VCaP (cell line): ENCODE data around the gene TMEM270.
"Not testable (repeated sequence)": the region's sequence is repeated elsewhere in the genome, so short reads cannot be mapped to it uniquely, and the experiment has no call there.

Source experiments
- H3K27ac ChIP-seq: fragments of 450-650 bp; 2 replicates; pipeline ENCODE4 v1.5.1; 2017
- TF ChIP-seq, protein P1 (sequence below): fragments of 450-650 bp; conservative IDR thresholded peaks from 2 replicates; pipeline ENCODE4 v1.5.1; 2017; ENCODE audit warnings: mild to moderate bottlenecking, moderate library complexity

Gene TMEM270

DNA sequence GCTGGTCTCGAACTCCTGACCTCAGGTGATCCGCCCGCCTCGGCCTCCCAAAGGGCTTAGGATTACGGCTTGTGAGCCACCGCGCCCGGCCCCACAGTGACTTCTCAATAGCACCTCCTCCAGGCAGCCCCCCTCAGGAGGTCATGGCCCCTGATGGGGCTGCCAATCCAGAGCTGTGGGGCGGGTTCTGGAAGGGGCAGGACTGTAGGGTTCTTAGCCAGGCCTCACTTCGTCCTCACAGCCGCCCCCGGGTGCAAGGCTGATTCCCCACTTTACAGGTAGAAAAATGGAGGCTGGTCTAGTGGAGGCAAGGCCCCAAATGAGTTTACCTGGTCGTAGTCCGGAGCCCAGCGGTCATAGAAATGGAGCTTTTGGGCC lies 19.3 kb upstream of the TMEM270 start:
- TF ChIP-seq, protein P1, sequence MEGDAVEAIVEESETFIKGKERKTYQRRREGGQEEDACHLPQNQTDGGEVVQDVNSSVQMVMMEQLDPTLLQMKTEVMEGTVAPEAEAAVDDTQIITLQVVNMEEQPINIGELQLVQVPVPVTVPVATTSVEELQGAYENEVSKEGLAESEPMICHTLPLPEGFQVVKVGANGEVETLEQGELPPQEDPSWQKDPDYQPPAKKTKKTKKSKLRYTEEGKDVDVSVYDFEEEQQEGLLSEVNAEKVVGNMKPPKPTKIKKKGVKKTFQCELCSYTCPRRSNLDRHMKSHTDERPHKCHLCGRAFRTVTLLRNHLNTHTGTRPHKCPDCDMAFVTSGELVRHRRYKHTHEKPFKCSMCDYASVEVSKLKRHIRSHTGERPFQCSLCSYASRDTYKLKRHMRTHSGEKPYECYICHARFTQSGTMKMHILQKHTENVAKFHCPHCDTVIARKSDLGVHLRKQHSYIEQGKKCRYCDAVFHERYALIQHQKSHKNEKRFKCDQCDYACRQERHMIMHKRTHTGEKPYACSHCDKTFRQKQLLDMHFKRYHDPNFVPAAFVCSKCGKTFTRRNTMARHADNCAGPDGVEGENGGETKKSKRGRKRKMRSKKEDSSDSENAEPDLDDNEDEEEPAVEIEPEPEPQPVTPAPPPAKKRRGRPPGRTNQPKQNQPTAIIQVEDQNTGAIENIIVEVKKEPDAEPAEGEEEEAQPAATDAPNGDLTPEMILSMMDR = no peak
- peak overlapping the region; percentile 80; the same call in 1 of the 2 replicates for H3K27ac ChIP-seq

DNA sequence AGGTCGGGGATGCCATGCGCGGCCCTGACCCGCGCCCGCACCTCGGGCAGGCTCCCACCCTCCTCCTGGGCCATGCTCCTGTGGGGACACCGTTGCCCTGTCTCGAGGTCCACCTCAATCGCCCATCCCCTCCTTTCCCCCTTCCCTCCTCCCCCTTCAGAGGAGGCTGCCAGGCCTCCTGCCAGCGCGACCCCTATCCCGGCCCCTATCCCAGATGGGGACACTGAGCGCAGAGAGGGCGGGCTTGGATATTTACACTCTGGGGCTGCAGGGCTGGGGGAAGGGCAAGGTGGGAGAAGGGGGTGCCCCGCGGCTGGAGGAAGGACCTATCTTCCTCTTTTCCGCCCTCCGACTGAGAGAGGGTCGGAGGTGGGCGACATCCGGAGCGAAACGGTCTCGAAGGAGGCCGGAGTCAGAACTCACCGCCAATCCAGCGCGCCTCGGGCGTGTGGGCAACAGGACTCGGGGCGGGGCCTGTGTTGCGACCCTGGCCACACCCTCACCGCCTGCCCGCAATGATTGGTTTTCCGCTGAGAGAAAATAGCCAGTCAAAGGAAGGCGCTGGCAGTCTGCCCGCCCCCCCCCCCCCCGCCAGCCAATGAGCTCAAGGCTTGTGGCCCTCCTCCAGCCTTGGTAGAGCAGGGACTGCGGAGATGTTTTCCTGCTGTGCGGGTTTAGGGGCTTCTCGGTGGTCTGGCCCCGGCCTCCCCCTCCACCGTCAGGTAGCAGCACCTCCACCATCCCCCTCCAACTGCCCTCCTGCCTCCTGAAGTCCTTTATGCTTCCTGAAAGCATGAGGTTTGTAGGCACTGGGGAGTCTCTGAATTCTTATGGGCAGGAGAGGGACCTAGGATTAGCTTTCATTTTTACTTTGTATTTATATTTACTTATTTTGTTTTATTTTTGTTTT lies 18.6 kb upstream of the TMEM270 start, which contains the start of gene METTL27:
TSS of gene METTL27 (minus strand) at position 450 of the 910 bp plus-strand sequence. CDS start at position 74, 376 bp downstream.
- peak within 1 kb of the TSS; percentile 80; the same call in 1 of the 2 replicates for H3K27ac ChIP-seq
- TF ChIP-seq, protein P1 = no peak

DNA sequence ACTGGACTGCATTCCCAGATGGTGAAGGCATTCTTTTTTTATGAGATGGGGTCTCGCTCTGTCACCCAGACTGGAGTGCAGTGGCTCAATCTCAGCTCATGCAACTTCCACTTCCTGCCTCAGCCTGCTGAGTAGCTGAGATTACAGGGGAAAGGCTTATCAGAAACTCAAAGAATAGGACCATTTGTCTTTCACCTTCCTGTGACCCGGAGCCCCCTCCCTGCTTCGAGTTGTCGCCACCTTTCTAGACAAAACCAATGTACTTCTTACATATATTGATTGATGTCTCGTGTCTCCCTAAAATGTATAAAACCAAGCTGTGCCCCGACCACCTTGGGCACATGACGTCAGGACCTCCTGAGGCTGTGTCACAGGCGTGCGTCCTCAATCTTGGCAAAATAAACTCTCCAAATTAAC lies 16.8 kb upstream of the TMEM270 start:
- TF ChIP-seq, protein P1 = no peak
- no peak overlapping the region for H3K27ac ChIP-seq

DNA sequence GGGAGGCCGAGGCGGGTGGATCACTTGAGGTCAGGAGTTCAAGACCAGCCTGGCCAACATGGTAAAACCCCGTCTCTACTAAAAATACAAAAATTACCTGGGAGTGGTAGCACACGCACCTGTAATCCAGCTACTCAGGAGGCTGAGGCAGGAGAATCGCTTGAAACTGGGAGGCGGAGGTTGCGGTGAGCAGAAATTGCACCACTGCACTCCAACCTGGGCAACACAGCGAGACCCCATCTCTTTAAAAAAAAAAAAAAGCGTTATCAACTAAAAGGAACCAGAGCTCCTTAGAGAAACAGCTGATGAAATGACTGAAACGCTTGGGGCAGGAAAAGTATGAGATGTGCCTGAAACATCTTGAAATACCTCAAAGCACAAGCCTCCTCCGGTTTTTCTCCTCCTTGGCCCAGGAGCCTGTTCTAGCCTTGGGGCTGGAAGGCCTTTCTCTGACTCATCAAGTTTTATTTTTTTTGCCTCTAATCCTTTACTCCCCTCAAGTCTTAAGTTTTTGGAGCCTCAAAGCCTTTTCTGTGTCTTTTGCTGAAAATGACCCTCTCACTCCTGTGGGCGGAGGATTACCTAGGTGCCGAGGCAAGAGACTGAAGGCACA lies 16.0 kb upstream of the TMEM270 start:
- TF ChIP-seq, protein P1 = no peak
- no peak overlapping the region for H3K27ac ChIP-seq

DNA sequence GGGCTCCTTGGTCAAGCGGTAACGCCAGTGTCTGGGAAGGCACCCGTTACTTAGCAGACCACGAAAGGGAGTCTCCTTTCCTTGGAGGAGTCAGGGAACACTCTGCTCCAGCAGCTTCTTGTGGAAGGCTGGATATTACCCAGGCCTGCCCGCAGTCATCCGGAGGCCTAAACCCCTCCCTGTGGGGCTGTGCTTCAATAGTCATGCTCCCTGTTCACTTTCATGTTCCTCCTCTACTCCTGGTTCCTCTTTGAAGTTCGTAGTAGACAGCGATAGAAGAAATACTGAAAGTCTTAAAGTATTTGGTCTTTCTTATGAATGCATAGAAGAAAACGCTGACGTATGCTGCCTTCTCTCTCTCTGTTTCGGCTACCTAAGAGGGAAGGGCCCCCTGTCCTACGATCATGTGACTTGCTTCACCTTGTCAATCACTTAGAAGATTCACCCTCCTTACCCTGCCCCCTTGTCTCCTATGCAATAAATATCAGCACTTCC lies 15.2 kb upstream of the TMEM270 start:
- not testable (repeated sequence) for H3K27ac ChIP-seq

DNA sequence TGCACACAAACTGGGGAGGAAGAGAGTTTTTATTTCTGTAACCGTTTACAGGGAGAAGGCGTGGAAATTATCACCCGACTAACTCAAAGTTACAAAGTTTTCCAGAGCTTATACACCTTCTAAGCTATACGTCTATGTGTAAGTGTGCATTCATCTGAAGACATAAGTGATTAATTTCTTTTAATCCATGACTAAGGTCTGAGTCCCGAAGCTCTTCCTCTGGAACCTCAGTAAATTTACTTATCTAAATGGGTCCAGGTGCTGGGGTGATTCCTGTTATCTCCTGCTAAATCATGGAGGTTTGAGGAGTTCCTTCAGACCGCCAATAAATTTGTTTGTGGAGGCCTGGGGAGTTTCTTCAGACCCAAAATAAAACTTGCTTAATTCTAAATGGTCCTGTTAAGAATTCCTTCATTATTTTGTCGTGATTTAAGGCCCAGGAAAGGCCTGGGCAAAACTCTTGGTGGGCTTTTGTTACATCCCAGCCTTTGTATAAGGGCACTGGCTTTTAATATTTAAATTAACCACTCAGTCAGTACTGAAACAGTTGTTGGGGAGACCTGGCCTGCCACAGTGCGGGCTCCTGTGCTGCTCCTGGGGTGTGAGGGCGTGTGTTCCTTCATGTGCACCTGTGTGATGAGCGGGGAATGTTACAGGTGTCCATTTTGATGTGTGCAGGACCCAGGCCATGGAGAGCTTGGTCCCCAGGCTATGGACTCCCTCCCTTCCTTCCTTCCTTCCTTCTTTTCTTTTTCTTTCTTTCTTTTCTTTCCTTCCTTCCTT lies 12.8 kb upstream of the TMEM270 start:
- TF ChIP-seq, protein P1 = no peak
- H3K27ac ChIP-seq = no peak overlapping the region

DNA sequence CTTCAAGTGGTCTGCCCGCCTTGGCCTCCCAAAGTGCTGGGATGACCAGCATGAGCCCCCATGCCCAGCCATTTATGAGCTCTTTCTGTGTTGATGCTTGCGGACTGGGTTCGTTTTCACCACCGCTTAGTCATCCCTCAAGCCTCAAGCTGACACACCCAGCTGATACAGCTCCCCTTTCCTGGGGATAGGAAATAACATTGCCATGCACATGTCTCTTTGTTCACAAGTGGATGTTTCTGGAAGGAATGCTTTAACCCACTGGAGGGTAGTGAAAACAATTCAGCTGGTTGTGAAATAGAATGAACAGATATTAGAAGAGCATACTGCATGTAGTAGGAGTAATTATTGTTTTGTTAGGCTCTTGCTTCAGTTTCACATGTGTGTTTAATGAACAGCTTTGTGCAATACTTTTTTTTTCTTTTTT lies 10.2 kb upstream of the TMEM270 start:
- H3K27ac ChIP-seq = no peak overlapping the region

More for the DNA sequence above, 10.2 kb upstream of the TMEM270 start:
- TF ChIP-seq, protein P1 = no peak
